ENCODE results near the gene VSTM2L.
"Not testable (repeated sequence)": the region's sequence is repeated elsewhere in the genome, so short reads cannot be mapped to it uniquely, and the experiment has no call there.

VSTM2L gene

DNA sequence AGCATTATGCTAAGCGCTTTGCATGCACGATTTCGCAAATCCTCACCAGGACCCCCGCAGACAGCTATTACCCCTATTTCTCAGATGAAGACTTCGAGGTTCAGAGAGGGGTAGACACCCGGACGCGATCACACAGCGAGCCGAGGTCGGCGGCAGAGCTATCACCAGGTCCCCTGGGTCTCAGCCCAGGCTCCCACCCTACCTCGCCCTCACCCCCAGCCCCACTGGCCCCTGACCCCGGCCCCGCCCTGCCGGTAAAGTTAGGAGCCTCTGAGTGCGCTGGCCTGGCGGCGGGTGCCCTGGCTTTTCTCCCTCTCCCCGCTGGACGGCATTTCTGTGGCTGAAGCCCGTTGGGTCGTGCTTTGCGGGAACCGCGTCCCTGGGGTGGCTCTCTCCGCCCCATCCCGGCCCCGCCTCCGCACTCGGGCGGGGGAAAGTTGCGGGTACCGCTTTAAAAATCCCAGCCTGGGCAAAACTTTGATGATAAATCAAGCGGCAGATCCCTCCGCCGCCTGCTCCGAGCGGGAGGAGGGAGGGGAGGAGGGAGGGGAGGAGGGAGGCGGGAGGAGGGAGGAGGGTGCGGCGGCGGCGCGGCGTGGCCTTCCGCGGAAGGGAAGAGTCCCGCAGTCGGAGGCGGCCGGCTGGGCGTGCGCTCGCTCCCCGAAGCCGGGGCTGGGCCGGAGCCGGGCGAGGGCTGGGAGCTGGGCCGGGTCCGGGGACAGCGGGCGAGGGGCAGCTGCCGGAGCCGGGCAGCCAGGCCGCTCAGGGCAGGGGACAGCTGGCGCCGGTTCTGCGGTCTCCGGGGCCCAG lies at the start of gene VSTM2L:
Gene VSTM2L, plus strand, starts transcription at position 624 of the 810 bp plus-strand sequence. CDS start 224 bp downstream, outside the sequence.
- DNase-seq = no peak

DNA sequence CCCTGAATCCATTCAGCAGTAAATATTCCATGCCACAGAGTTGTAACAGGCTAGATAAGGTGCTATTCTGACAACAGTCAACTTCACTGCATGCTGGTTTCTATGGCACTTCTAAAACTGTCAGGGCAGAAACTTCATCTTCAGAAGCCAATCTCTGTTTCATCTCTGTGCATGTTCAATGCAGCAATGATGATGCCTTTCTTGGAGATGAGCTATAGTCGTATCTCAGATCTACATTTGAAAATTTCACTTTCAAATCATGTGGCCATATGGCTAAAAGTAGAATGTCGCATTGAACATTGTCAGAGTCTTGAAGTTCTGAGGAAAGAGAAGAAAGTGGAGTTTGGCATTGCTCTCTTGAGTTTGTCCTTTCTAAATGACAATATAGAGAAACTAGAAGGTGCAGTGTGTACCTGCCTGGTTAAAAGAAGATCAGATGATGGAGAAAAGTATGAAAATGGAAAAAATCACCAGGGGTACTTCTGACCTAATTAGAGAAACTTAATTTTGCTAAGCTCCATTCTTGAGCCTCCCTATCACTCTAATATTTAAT lies 49.0 kb upstream of the VSTM2L start:
- DNase-seq = no peak

GRCh38 chr20:37856034-37856433 lies 46.9 kb upstream of the VSTM2L start:
- not testable (repeated sequence) for DNase-seq

- DNase-seq = no peak
Measured at GRCh38 chr20:37856932-37857660, 45.8 kb upstream of the VSTM2L start.

GRCh38 chr20:37859406-37860171 lies 43.3 kb upstream of the VSTM2L start:
- DNase-seq = no peak

DNA sequence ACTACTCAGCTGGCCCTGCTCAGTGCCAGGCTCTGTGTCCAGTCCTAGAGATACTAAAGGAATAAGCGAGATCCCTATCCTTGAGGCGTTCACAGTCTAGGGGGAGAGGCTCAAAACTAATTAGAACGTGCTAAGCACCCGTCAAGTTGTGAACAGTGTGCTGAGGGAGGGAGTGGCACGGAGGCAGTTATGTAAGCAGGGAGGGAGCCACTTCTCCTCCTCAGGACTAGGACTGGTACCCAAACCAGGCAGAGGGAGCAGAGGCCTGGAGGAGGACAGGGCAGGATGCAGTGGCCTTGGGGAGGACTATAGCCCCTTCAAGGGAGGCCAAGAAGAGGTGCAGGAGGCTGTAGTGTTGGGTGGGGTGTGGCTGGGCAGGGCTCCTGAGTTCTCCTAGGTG lies 39.6 kb upstream of the VSTM2L start:
- no peak for DNase-seq

DNA sequence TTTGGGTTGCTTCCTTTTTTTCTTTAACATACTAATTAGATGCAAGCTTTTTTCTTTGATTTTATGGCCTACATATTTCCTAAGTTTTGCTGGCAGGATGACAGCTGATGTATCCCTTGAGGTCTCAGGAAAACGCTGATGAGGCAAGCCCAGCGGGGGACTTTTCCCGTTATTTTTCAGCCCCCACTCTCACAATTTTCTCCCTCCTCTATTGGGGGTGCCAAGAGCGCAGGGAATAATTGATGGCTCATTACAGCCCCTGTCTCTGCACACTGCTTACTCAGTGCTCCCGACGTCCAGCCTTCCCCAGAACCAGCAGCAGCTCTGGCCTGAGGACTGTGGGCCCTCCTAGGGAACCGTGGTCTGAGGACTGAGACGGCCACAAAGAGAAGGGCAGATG lies 38.6 kb upstream of the VSTM2L start:
- no peak for DNase-seq

GRCh38 chr20:37866051-37866450 lies 36.9 kb upstream of the VSTM2L start:
- DNase-seq = no peak

DNA sequence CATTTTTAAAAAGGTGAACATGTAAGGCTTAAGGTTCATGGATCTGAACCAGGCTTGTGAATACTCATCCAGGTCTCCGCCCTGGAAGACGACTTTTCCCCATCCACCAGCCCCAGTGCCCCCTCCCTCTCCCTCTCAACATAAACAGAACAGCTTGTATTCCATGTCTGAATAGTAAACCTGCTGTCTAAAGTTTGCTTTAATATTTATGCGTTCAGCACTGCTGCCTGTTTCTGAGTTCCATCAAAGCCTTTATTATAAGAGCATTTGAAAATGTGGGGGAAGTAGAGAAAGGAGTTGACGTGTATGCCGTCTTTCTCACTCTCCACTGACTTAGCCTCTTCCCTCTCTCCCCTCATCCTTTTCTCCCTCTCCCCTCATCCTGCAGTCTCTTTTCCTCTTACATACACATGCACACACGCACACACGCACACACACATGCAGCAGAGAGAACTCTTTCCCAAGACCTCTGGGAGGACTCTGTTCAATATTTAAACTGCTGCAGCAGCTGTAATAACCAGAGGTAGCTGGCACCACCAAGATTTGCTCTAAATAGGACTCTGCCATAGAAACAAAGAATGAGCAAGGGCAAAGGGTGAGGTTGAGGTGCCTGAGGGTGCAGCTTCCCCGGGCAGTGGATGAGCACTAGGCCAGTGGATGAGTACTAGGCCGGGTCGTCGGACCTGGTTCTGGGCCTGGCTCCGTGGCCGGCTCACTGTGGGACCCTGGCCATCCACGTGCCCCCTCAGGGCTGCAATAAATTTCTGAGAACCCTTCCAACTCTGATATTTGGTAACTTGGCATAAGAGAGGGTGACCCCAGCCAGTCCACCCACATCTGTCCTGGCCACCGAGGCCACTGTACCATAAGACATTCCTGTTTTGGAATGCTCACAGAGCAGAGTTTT lies 35.4 kb upstream of the VSTM2L start:
- no peak for DNase-seq

DNA sequence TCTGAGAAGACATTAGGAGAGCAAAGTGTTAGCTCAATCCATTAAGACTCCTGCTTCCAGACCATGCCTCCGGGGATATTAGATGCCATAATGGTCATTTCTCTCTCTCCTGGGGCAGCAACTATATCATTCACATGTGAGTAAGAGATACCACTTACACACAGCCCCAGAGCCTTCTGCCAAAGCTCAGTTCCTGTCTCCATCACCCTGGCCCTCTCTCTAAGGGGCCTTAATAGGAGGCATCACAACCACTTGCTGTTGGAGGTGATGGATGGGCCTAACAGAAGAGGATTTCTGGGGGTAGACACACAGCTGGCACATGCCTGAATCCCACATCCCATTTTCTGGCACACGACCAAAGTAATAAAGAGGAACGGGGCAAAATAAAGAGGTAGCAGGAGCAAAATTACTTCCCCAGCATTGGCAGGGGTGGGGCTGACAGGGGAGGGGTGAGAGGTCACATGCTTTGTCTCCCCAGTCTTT lies 34.0 kb upstream of the VSTM2L start:
- DNase-seq = no peak

- DNase-seq = no peak
Measured at GRCh38 chr20:37869334-37869861, 33.5 kb upstream of the VSTM2L start.

DNA sequence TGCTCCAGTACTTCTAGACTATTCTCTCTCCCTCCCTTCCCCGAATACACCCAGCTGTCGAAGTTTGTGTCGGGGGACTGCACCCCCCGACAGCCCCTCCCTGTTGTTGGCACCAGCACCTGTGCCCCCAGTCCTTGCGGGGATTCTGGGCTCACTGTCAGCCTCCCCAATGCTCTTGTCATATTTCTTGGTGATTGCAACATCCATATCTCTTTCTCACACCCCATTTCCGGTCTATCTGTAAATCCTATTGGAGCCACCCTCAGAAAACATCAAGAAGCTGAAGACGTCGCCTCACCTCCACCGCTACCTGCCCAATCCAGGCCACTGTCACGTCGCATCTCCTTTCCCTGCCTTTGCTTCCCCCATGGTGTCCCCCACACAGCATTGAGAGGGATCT lies 32.6 kb upstream of the VSTM2L start:
- no peak for DNase-seq

DNA sequence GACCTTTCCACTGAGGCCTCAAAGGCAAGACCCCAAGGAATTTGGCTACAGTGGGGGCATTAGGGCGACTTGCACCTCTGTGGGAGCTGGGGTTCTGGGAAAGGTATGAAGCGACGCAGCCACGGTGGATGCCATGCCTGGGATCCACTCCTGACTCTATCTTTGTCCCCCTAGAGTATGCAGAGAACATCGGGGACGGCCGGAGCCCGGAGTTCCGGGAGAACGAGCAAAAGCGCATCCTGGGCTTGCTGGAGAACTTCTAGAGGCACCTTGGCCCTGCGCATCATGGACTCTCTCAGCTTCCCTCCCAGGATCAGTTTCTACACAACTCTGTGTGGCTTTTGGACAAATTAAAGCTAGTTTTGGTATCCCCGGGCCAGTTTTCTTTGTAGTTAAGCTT lies 31.2 kb upstream of the VSTM2L start:
- DNase-seq = no peak

- DNase-seq = no peak
Measured at GRCh38 chr20:37872161-37872560, 30.8 kb upstream of the VSTM2L start.

DNA sequence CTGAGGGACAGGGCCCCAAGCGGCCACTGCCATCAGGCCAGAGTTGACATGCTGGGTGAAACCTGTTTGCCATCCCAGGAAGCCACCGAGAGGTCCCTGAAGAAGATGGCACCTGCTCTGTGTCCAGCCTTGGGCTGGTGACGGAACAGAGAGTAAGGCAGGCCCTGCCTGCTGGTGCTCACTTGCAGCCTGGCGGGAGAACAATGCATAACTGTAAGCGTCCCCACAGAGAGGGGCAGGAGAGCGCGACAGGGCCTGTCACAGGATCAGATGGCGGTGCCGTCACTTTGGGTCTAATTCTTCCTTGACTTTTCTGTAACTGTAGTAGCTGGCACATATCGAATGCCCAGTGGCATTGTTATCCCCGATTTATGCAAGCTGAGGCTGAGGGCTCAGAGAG lies 29.0 kb upstream of the VSTM2L start:
- no peak for DNase-seq

DNA sequence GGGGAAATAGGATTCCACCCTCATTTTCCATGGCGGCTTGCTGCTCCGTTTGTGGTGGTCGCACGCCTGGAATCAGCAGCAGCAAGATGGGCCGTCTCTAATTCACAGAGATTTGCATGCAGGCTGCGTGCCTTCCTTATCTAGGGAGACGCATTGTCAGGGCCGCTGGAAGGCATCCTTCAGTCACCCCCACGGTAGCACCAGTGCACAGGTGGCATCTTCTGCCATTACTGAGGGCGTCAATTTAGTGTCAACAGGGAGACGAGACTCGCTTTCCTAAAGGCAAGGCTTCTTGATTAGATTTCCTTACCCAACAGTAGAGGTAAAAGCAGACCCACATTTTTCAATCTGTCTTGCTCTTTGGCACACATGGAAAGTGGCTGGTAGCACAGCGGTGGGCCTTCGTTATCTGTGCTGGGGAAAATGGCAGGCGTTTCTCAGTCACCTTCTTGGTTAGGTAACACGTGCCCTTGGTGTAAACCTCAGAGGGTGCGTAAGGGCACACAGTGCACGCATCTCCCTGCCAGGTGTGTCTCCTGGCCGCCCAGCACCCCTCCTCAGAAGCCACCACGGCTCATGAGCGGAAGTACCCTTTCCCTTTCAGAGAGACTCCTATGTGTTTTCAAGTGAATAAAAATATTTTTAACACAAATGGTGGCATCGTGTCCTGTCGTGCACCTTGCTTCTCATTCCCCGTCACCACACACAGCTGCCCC lies 27.3 kb upstream of the VSTM2L start:
- DNase-seq = no peak

GRCh38 chr20:37876863-37877262 lies 26.1 kb upstream of the VSTM2L start:
- no peak for DNase-seq

DNA sequence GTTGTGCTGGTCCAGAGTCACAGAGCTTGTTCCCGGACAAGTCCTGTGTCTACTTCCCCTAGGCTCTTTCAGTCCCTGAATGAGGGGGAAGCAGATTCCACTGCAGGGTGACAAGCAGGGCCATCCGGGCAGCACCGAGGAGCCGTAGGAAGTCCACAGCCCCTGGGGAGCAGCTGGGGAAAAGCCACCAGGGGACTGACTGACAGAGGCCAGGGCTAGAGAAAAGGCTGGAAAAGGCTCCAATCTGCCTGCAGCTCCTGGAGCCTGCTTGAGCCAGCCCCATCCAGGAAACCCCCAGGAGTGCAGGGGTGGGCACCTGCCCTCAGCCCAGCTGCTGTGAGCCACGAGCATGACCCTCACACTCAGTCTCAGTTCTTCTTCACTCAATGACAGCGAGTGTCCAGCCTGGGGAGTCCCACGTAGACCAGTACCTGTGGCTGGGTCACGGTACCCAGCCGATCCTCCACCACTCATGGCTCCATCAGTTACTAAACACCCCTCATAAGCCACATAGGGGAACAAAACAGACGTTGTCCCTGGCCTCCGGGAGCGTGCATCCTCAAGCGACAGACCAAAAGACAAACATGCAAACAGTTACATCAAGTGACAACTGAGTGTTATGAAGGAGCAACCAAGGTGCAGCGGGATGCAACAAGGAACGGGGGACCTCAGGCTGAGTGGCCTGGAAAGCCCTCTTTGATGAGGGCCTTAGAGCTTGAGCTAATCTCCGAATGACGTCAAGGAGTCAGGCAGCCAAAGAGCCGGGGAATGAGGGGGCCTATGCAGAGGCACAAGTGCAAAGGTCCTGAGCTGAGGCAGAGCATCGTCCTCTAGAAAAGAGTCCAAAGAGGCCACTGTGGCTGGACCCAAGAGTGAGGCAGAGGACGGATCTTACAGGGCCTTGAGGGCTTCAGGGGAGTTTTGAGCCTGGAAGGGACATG lies 24.8 kb upstream of the VSTM2L start:
- no peak for DNase-seq

GRCh38 chr20:37878835-37879599 lies 23.9 kb upstream of the VSTM2L start:
- DNase-seq = no peak
